Osteoblast (primary cell): ENCODE results near the gene IFI35. TPM values are rescaled to one million over a fixed set of nuclear protein-coding genes. Genes with fewer than 3 reads are reported as not detected.

ENCODE experiments used
- DNase-seq: peaks from one replicate; pipeline ENCODE4 v3.0.0; 2011; ENCODE audit warnings: low spot score, mixed read lengths; ENCODE audit not compliant: insufficient read length; ENCODE audit errors: missing footprints
- H2AFZ ChIP-seq: 2 replicates; pipeline ENCODE4 v1.6.0; 2011; ENCODE audit warnings: mild to moderate bottlenecking, low read length
- H3K27ac ChIP-seq: 2 replicates; pipeline ENCODE4 v1.5.1; 2011; ENCODE audit warnings: mild to moderate bottlenecking, low read depth, low read length, moderate library complexity
- H3K27me3 ChIP-seq: 2 replicates; pipeline ENCODE4 v1.6.0; 2012; ENCODE audit warnings: mild to moderate bottlenecking, control low read depth, inconsistent platforms, low read length, moderate library complexity; ENCODE audit not compliant: insufficient read depth
- H3K36me3 ChIP-seq: 2 replicates; pipeline ENCODE4 v1.5.1; 2011; ENCODE audit warnings: mild to moderate bottlenecking, low read length, control low read depth, moderate library complexity; ENCODE audit not compliant: insufficient read depth
- H3K4me1 ChIP-seq: 2 replicates; pipeline ENCODE4 v1.5.1; 2011; ENCODE audit warnings: mild to moderate bottlenecking, low read length, control low read depth, moderate library complexity; ENCODE audit not compliant: insufficient read depth
- H3K4me2 ChIP-seq: 2 replicates; pipeline ENCODE4 v1.6.0; 2011; ENCODE audit warnings: mild to moderate bottlenecking, low read length; ENCODE audit not compliant: insufficient read depth
- H3K4me3 ChIP-seq: fragments of 200-600 bp; sonication (generic); 3 replicates; pipeline ENCODE4 v1.5.1; 2012; ENCODE audit warnings: mild to moderate bottlenecking, low read length, inconsistent platforms; ENCODE audit not compliant: insufficient read depth
- H3K79me2 ChIP-seq: 2 replicates; pipeline ENCODE4 v1.6.0; 2012; ENCODE audit warnings: mild to moderate bottlenecking, low read length, control low read depth, inconsistent platforms; ENCODE audit not compliant: insufficient read depth
- H3K9me3 ChIP-seq: 2 replicates; pipeline ENCODE4 v1.5.1; 2011; ENCODE audit warnings: low read depth, low read length, control low read depth
- H4K20me1 ChIP-seq: 2 replicates; pipeline ENCODE4 v1.6.0; 2012; ENCODE audit warnings: mild to moderate bottlenecking, low read length, control low read depth; ENCODE audit not compliant: insufficient read depth
- total RNA-seq: library from RNA; depleted of rRNA; stranded (reverse); fragments of >200 nt; gene quantifications from 2 replicates; pipeline ENCODE4 v1.2.3, GENCODE V29; 2012
- TF ChIP-seq, protein P1 (sequence below): IDR thresholded peaks from 2 replicates; pipeline ENCODE4 v1.5.1; 2011; ENCODE audit warnings: mild to moderate bottlenecking, low read depth, low read length, moderate library complexity; ENCODE audit errors: extremely low read depth

The IFI35 gene
- total RNA-seq, 1 donor: 45.2 TPM

DNA sequence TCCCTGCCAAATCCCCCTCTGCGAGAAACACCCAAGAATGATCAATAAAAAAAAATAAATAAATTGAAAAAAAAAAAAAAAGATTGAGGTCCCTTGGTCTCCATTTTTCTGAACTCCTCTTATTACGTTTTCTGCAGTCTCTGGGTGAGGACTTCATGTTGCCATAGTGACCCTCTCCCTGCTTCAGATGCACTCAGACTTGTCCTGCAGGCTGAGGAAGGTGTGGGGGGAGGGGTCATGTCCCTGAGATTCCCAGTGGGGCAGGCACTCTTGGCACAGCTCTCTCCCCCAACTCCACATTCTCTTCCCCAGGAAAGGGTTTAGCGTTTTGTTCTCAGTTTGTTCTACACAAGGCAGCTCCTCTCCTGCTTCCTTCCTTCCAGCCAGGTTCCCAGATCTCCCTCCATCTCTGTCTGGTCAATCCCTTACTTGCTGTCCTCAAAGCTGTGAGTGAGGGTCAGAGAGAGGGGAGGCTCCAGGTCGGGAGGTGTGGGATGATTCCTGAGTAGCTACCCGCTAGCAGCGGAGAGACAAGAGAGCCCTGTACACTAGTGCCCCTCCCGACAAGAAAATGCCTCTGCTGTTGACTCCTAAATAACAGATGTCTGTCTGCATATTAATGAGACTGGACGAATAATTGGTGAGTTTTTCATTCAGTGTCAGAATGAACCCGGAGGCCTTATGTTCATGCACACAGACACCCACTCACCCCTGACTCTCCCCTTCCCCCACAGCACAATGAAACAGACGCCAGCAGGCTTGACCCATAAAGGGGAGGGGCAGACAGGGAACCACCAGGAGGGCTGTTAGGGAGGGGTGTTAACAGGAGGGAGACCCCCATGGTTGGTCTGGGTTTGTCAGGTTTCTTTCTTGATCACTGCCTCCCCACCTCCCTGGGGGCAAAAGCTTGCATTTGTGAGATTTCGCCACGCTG lies 27.6 kb downstream of the IFI35 start:
- DNase-seq: peak; percentile 72
- Histone ChIP-seq H3K4me2 (no peak overlapping the region), H3K79me2 (no peaks in the 10 kb centered on the region), H3K27me3 (no peaks in the 10 kb centered on the region), H3K36me3 (no peaks in the 10 kb centered on the region), H3K4me1 (no peaks in the 10 kb centered on the region), H2AFZ (peak overlapping the region; percentile 53), H3K27ac (no peak overlapping the region), H3K9me3 (no peaks in the 10 kb centered on the region), H3K4me3 (no peak overlapping the region), H4K20me1 (no peaks in the 10 kb centered on the region)
- TF ChIP-seq, protein P1, sequence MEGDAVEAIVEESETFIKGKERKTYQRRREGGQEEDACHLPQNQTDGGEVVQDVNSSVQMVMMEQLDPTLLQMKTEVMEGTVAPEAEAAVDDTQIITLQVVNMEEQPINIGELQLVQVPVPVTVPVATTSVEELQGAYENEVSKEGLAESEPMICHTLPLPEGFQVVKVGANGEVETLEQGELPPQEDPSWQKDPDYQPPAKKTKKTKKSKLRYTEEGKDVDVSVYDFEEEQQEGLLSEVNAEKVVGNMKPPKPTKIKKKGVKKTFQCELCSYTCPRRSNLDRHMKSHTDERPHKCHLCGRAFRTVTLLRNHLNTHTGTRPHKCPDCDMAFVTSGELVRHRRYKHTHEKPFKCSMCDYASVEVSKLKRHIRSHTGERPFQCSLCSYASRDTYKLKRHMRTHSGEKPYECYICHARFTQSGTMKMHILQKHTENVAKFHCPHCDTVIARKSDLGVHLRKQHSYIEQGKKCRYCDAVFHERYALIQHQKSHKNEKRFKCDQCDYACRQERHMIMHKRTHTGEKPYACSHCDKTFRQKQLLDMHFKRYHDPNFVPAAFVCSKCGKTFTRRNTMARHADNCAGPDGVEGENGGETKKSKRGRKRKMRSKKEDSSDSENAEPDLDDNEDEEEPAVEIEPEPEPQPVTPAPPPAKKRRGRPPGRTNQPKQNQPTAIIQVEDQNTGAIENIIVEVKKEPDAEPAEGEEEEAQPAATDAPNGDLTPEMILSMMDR: no peak

- Histone ChIP-seq H3K36me3 (no peaks in the 10 kb centered on the region), H3K79me2 (no peaks in the 10 kb centered on the region), H3K4me3 (no peak overlapping the region), H2AFZ (no peak overlapping the region), H3K27ac (no peak overlapping the region), H3K4me1 (no peaks in the 10 kb centered on the region), H3K4me2 (no peak overlapping the region), H4K20me1 (no peaks in the 10 kb centered on the region), H3K9me3 (no peaks in the 10 kb centered on the region), H3K27me3 (no peaks in the 10 kb centered on the region)
- DNase-seq: peak; percentile 15
- TF ChIP-seq, protein P1: no peak
Measured at GRCh38 chr17:43034894-43035293, 28.3 kb downstream of the IFI35 start.

DNA sequence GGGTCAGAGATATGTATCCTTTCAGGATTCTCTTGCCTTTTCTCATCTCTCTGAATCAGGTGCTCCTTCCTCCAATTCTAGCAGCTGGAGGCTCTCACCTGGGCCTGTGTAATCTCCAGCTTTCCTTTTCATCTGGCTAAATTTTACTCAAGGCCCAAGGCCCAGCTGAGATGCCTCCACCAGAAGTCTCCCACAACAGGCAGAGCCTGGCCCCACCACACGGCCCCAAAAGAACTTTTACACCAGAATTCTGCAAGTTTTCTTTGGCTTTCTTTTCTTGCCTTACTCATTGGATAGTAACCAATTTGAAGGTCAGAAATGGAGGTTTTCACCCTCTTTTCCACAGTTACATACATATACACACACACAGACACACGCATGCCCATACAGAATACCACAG lies 33.1 kb downstream of the IFI35 start:
- no peaks in the 10 kb centered on the region for H3K9me3 ChIP-seq
- no peaks in the 10 kb centered on the region for H3K79me2 ChIP-seq
- H3K27ac ChIP-seq: no peak overlapping the region
- H3K4me1 ChIP-seq: no peaks in the 10 kb centered on the region
- TF ChIP-seq, protein P1: no peak
- H4K20me1 ChIP-seq: no peaks in the 10 kb centered on the region
- no peak for DNase-seq
- H3K4me2 ChIP-seq: no peak overlapping the region
- H3K27me3 ChIP-seq: no peaks in the 10 kb centered on the region
- H2AFZ ChIP-seq: no peak overlapping the region
- no peak overlapping the region for H3K4me3 ChIP-seq
- H3K36me3 ChIP-seq: no peaks in the 10 kb centered on the region

DNA sequence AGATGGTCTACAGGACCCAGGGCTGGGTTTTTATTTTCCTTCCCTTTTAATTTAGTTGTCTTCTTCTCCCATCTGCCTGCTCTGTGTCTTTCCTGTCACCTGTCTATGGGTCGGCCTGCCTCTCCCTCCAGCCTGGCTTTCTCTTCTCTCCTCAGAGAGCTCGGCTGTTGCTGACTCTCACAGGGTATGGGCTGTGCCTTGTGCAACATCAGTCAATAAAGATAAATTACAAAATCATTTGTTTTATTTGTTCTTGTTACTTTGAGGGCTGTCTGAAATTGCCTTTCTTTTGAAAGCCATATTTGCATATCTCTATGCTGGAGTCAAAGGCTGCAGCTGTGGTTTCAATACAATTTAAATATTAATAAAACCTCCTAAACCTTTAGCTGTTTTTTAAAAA lies 34.1 kb downstream of the IFI35 start:
- Histone ChIP-seq H2AFZ (no peak overlapping the region), H3K27me3 (no peaks in the 10 kb centered on the region), H3K9me3 (no peaks in the 10 kb centered on the region), H4K20me1 (no peaks in the 10 kb centered on the region), H3K27ac (no peak overlapping the region), H3K79me2 (no peaks in the 10 kb centered on the region), H3K4me1 (no peaks in the 10 kb centered on the region), H3K4me3 (no peak overlapping the region), H3K36me3 (no peaks in the 10 kb centered on the region), H3K4me2 (no peak overlapping the region)
- TF ChIP-seq, protein P1: no peak
- DNase-seq: no peak
